GM23338 (cell line): ENCODE results near the gene NLGN1. TPM values are rescaled to one million over a fixed set of nuclear protein-coding genes. Genes with fewer than 3 reads are reported as not detected.

Experiments
- ATAC-seq: fragments of 200-7000 bp; cut with Tn5 transposase; 3 replicates; pipeline ENCODE4 v1.9.1; 2020
- DNase-seq: peaks from one replicate; pipeline ENCODE4 v3.0.0-alpha.2; 2015; ENCODE audit warnings: low spot score
- H2AFZ ChIP-seq: fragments of 200-600 bp; sonication (generic); 2 replicates; pipeline ENCODE4 v1.8.0; 2016; ENCODE audit warnings: antibody characterized with exemption, mild to moderate bottlenecking, moderate library complexity
- H3F3A ChIP-seq: fragments of 200-600 bp; sonication (generic); replicated peaks from 2 replicates; pipeline ENCODE4 v1.8.0; 2017; ENCODE audit warnings: antibody characterized with exemption, mixed run types, low read depth
- H3K27ac ChIP-seq: fragments of 200-600 bp; sonication (generic); 2 replicates; pipeline ENCODE4 v1.6.1; 2016; ENCODE audit warnings: low read depth
- H3K27me3 ChIP-seq: fragments of 200-600 bp; sonication (generic); 2 replicates; pipeline ENCODE4 v1.8.0; 2016; ENCODE audit warnings: mild to moderate bottlenecking, mixed run types, moderate library complexity; ENCODE audit not compliant: insufficient read depth
- H3K36me3 ChIP-seq: fragments of 200-600 bp; sonication (generic); 2 replicates; pipeline ENCODE4 v1.8.0; 2016; ENCODE audit warnings: mild to moderate bottlenecking; ENCODE audit not compliant: insufficient read depth
- H3K4me1 ChIP-seq: fragments of 200-600 bp; sonication (generic); 2 replicates; pipeline ENCODE4 v1.8.0; 2016; ENCODE audit warnings: mild to moderate bottlenecking, moderate library complexity; ENCODE audit not compliant: insufficient read depth
- H3K4me2 ChIP-seq: fragments of 200-600 bp; sonication (generic); 2 replicates; pipeline ENCODE4 v1.7.1; 2017; ENCODE audit warnings: mixed run types
- H3K4me3 ChIP-seq: fragments of 200-600 bp; sonication (generic); 2 replicates; pipeline ENCODE4 v1.6.1; 2016; ENCODE audit warnings: mixed run types
- H3K79me2 ChIP-seq: fragments of 200-600 bp; sonication (generic); replicated peaks from 2 replicates; pipeline ENCODE4 v1.8.0; 2017; ENCODE audit warnings: mild to moderate bottlenecking; ENCODE audit not compliant: insufficient read depth
- H3K9me2 ChIP-seq: fragments of 200-600 bp; sonication (generic); 2 replicates; pipeline ENCODE4 v1.8.0; 2017; ENCODE audit not compliant: insufficient read depth
- H4K20me1 ChIP-seq: fragments of 200-600 bp; sonication (generic); replicated peaks from 2 replicates; pipeline ENCODE4 v1.8.0; 2017; ENCODE audit warnings: mild to moderate bottlenecking; ENCODE audit not compliant: insufficient read depth
- H3K27ac Mint-ChIP-seq: 2 replicates; pipeline ENCODE4 v1.8.0; 2020; ENCODE audit warnings: inconsistent platforms, mild to moderate bottlenecking, moderate library complexity, mixed read lengths
- H3K27me3 Mint-ChIP-seq: 3 replicates; pipeline ENCODE4 v1.8.0; 2022; ENCODE audit warnings: low read depth, mild to moderate bottlenecking, moderate library complexity, mixed read lengths, inconsistent platforms; ENCODE audit not compliant: insufficient read depth, poor library complexity
- H3K36me3 Mint-ChIP-seq: 3 replicates; pipeline ENCODE4 v1.8.0; 2021; ENCODE audit warnings: low read depth, mild to moderate bottlenecking, inconsistent platforms, moderate library complexity, mixed read lengths
- H3K4me1 Mint-ChIP-seq: 3 replicates; pipeline ENCODE4 v1.8.0; 2020; ENCODE audit warnings: mild to moderate bottlenecking, inconsistent platforms, mixed read lengths
- H3K4me3 Mint-ChIP-seq: 3 replicates; pipeline ENCODE4 v1.8.0; 2021; ENCODE audit warnings: moderate library complexity, mild to moderate bottlenecking, inconsistent platforms, mixed read lengths
- H3K9me3 Mint-ChIP-seq: 3 replicates; pipeline ENCODE4 v1.8.0; 2020; ENCODE audit warnings: moderate library complexity, mild to moderate bottlenecking, inconsistent platforms, mixed read lengths
- CTCF ChIP-seq, 2 experiments: fragments of 200-600 bp in 1 of 2; sonication (generic) in 1 of 2; conservative IDR thresholded peaks; 2 replicates each; pipeline versions ENCODE4 v1.5.1 to v1.6.1; 2016 to 2017; ENCODE audit warnings: antibody characterized with exemption in 2 of 2, low read depth in 2 of 2, mild to moderate bottlenecking in 2 of 2, moderate library complexity in 1 of 2
- ETS1 ChIP-seq: IDR thresholded peaks from 2 replicates; pipeline ENCODE4 v1.6.1; 2016; ENCODE audit warnings: antibody characterized with exemption
- EZH2 ChIP-seq: fragments of 200-600 bp; sonication (generic); IDR thresholded peaks from one replicate; pipeline ENCODE4 v1.8.0; 2017; ENCODE audit warnings: antibody characterized with exemption, mild to moderate bottlenecking, low read depth; ENCODE audit not compliant: unreplicated experiment
- JUNB ChIP-seq: IDR thresholded peaks from one replicate; pipeline ENCODE4 v1.6.1; 2016; ENCODE audit warnings: antibody characterized with exemption; ENCODE audit not compliant: unreplicated experiment
- POLR2AphosphoS5 ChIP-seq: IDR thresholded peaks from 2 replicates; pipeline ENCODE4 v1.6.1; 2016; ENCODE audit warnings: antibody characterized with exemption, low read depth
- STAT1 ChIP-seq: IDR thresholded peaks from one replicate; pipeline ENCODE4 v1.6.1; 2016; ENCODE audit warnings: antibody characterized with exemption; ENCODE audit not compliant: unreplicated experiment
- ZNF114 ChIP-seq: fragments of 250-450 bp; sonication (Bioruptor Pico); IDR thresholded peaks from 2 replicates; pipeline ENCODE4 v1.5.0; 2020; ENCODE audit warnings: mild to moderate bottlenecking, moderate library complexity
- ZNF462 ChIP-seq: fragments of 250-450 bp; sonication (Bioruptor Pico); IDR thresholded peaks from 2 replicates; pipeline ENCODE4 v1.5.0; 2020; ENCODE audit warnings: mild to moderate bottlenecking, moderate library complexity
- polyA plus RNA-seq: library from polyadenylated mRNA; unstranded; fragments of >200 nt; fragmentation: Nextera tagmentation; extraction: Ambion mirVana; gene quantifications from 2 replicates; pipeline ENCODE4 v1.2.1, GENCODE V29; 2016
- total RNA-seq: library from RNA; depleted of rRNA; stranded (reverse); fragments of >200 nt; shearing (Covaris generic); gene quantifications from 2 replicates; pipeline ENCODE4 v1.2.3, GENCODE V29; 2014

The NLGN1 gene
- total and polyA plus RNA-seq, 2 experiments from 2014 or later, result 6.5 to 18.6 TPM

- no peaks in the 10 kb centered on the region for H3K27me3 Mint-ChIP-seq
- Histone ChIP-seq H3K4me3 (no peak overlapping the region), H3K4me2 (no peak overlapping the region), H3K4me1 (peaks cover 2% of the 10 kb centered on the region; the same call in 1 of the 2 replicates), H2AFZ (no peak overlapping the region), H3K9me2 (no peaks in the 10 kb centered on the region), H3F3A (no peaks in the 10 kb centered on the region), H4K20me1 (no peaks in the 10 kb centered on the region), H3K27ac (no peak overlapping the region), H3K36me3 (no peaks in the 10 kb centered on the region), H3K79me2 (no peaks in the 10 kb centered on the region), H3K27me3 (no peaks in the 10 kb centered on the region)
- DNase-seq (no peak), ATAC-seq (no peak)
- H3K36me3 Mint-ChIP-seq, result no peaks in the 10 kb centered on the region
- H3K4me1 Mint-ChIP-seq, result peaks cover 13% of the 10 kb centered on the region
- H3K9me3 Mint-ChIP-seq, result no peaks in the 10 kb centered on the region
- H3K4me3 Mint-ChIP-seq, result no peak overlapping the region
- no peak for TF ChIP-seq POLR2AphosphoS5
- 0 out of 2 replicates have a peak overlapping the region, but pooled peaks have one; percentile 20 for H3K27ac Mint-ChIP-seq
Observed at GRCh38 chr3:173465898-173466678, 68.5 kb downstream of the NLGN1 start.

- Histone ChIP-seq H2AFZ (no peak overlapping the region), H4K20me1 (no peaks in the 10 kb centered on the region), H3K4me2 (no peak overlapping the region), H3K36me3 (no peaks in the 10 kb centered on the region), H3F3A (no peaks in the 10 kb centered on the region), H3K79me2 (no peaks in the 10 kb centered on the region), H3K27ac (no peak overlapping the region), H3K9me2 (no peaks in the 10 kb centered on the region), H3K4me1 (peaks cover 2% of the 10 kb centered on the region; the same call in 1 of the 2 replicates), H3K4me3 (no peak overlapping the region), H3K27me3 (no peaks in the 10 kb centered on the region)
- Mint-ChIP-seq H3K4me3 (no peak overlapping the region), H3K9me3 (no peaks in the 10 kb centered on the region), H3K27me3 (no peaks in the 10 kb centered on the region), H3K4me1 (peaks cover 10% of the 10 kb centered on the region), H3K36me3 (no peaks in the 10 kb centered on the region), H3K27ac (no peak overlapping the region)
- ATAC-seq, result no peak
- DNase-seq, result no peak
- TF ChIP-seq ZNF114 (CRISPR knock-in tag) (no peak), ZNF462 (CRISPR knock-in tag) (no peak), STAT1 (no peak), JUNB (no peak), CTCF (conservative IDR thresholded peaks at IDR 0.05; ENCODE audit: low read depth in 2 of 2) (no peak), ETS1 (no peak), EZH2 (no peak)
Observed at GRCh38 chr3:173467501-173467900, 70.0 kb downstream of the NLGN1 start.
